Body of pancreas (tissue), 4 donors: ENCODE results near the gene SUPT3H.

Experiments
- POLR2A ChIP-seq, 3 donors: fragments of 450-650 bp; IDR thresholded peaks; one replicate each; pipeline ENCODE4 v1.6.1; 2016; ENCODE audit warnings: antibody characterized with exemption in 3 of 3, mild to moderate bottlenecking in 2 of 3
- TF ChIP-seq, protein P1 (sequence below), 7 experiments: fragments of 450-650 bp in 4 of 7; fragments of 200-600 bp in 3 of 7; sonication (generic) in 3 of 7; IDR thresholded peaks; one replicate each; pipeline ENCODE4 v1.5.1; 2016 to 2019; ENCODE audit warnings: antibody characterized with exemption in 7 of 7

DNA sequence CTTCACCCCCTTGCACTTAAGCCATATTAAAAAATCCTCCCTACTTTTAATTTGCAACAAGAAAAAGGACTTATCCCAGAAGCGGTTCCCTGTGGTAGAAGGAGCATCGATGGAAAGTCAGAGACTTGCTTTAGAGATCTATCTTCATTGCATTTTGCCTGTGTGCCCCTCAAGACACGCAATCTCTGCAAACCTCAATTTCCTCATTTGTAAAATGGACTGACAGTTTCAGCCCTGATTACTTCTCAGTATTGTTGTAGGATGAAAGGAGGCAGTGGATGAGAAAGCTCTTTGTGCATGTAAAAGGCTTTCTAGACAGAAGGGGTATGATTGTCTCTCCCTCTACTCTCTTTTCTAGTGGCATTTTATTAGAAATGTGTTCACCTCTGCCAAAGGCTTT, 580.0 kb downstream of the SUPT3H start:
- TF ChIP-seq, protein P1, sequence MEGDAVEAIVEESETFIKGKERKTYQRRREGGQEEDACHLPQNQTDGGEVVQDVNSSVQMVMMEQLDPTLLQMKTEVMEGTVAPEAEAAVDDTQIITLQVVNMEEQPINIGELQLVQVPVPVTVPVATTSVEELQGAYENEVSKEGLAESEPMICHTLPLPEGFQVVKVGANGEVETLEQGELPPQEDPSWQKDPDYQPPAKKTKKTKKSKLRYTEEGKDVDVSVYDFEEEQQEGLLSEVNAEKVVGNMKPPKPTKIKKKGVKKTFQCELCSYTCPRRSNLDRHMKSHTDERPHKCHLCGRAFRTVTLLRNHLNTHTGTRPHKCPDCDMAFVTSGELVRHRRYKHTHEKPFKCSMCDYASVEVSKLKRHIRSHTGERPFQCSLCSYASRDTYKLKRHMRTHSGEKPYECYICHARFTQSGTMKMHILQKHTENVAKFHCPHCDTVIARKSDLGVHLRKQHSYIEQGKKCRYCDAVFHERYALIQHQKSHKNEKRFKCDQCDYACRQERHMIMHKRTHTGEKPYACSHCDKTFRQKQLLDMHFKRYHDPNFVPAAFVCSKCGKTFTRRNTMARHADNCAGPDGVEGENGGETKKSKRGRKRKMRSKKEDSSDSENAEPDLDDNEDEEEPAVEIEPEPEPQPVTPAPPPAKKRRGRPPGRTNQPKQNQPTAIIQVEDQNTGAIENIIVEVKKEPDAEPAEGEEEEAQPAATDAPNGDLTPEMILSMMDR (IDR thresholded peaks at IDR 0.05) = no peak
- no peak for TF ChIP-seq POLR2A (IDR thresholded peaks at IDR 0.05)
